ENCODE results near the gene RAVER2. TPM values are rescaled to one million over a fixed set of nuclear protein-coding genes. Genes with fewer than 3 reads are reported as not detected.

RAVER2 gene
- total and polyA plus RNA-seq, 10 of the 15 experiments (the other 5 are each of a cell fraction or from before 2014, with no cell fraction given): 0.09 to 0.59 (median 0.41) TPM; not detected in 2

DNA sequence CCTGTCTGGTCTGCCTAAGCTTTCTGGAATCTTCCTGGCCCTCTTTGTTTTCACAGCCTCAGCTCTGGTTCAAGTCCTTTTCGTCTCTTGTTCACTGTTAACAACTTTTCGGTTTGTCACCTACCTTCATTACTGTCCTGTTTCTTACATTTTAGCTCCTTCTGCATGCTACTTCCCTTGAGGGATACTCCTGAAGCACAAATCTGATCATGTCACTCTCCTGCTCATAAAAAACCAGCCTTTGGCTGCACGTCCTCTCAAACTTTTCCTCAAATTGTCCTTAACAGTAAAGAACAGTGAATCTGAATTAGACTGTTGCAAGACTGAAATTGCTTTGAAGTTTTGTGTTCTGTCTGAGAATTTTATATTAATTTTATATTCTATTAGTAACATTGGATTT lies 3.3 kb downstream of the RAVER2 start:
- ATAC-seq (no peak), FAIRE-seq (no peak), DNase-seq (ENCODE audit: low read depth, low spot score) (no peak)
- in situ Hi-C loops (cut with MboI): no loop called here
- ChIA-PET SMC1A (ENCODE audit: uncharacterized antibody, unreplicated experiment) (no interaction called here), CTCF (no interaction called here), POLR2A (no interaction called here), RAD21 (ENCODE audit: unreplicated experiment) (no interaction called here)
- no TSS peak for BruUV-seq (replicated peaks)
- TF ChIP-seq CEBPB (IDR thresholded peaks at IDR 0.05; ENCODE audit: borderline replicate concordance in 1 of 2, low read depth in 2 of 2, low read length in 2 of 2): no peak
- TF ChIP-seq ZNF274 (IDR thresholded peaks at IDR 0.05; ENCODE audit: insufficient read depth, insufficient read length): no peak
- no peak for TF ChIP-seq STAT3 (IDR thresholded peaks at IDR 0.05; ENCODE audit: low read depth, low read length)
- no peak for TF ChIP-seq ZNF217 (IDR thresholded peaks at IDR 0.05)
- TF ChIP-seq NRF1 (conservative IDR thresholded peaks at IDR 0.05; ENCODE audit: low read depth, low read length): no peak
- TF ChIP-seq SRF (IDR thresholded peaks at IDR 0.05; ENCODE audit: low read depth in 2 of 2, low read length in 2 of 2): no peak
- TF ChIP-seq, protein P1, sequence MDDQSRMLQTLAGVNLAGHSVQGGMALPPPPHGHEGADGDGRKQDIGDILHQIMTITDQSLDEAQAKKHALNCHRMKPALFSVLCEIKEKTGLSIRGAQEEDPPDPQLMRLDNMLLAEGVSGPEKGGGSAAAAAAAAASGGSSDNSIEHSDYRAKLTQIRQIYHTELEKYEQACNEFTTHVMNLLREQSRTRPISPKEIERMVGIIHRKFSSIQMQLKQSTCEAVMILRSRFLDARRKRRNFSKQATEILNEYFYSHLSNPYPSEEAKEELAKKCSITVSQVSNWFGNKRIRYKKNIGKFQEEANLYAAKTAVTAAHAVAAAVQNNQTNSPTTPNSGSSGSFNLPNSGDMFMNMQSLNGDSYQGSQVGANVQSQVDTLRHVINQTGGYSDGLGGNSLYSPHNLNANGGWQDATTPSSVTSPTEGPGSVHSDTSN (IDR thresholded peaks at IDR 0.05; ENCODE audit: insufficient replicate concordance, low read depth, low read length): no peak
- TF ChIP-seq SUPT20H (IDR thresholded peaks at IDR 0.05; ENCODE audit: borderline replicate concordance, control insufficient read depth, low read depth, low read length): no peak
- TF ChIP-seq, protein P2, sequence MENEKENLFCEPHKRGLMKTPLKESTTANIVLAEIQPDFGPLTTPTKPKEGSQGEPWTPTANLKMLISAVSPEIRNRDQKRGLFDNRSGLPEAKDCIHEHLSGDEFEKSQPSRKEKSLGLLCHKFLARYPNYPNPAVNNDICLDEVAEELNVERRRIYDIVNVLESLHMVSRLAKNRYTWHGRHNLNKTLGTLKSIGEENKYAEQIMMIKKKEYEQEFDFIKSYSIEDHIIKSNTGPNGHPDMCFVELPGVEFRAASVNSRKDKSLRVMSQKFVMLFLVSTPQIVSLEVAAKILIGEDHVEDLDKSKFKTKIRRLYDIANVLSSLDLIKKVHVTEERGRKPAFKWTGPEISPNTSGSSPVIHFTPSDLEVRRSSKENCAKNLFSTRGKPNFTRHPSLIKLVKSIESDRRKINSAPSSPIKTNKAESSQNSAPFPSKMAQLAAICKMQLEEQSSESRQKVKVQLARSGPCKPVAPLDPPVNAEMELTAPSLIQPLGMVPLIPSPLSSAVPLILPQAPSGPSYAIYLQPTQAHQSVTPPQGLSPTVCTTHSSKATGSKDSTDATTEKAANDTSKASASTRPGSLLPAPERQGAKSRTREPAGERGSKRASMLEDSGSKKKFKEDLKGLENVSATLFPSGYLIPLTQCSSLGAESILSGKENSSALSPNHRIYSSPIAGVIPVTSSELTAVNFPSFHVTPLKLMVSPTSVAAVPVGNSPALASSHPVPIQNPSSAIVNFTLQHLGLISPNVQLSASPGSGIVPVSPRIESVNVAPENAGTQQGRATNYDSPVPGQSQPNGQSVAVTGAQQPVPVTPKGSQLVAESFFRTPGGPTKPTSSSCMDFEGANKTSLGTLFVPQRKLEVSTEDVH (IDR thresholded peaks at IDR 0.05; ENCODE audit: low read depth, partially characterized antibody): no peak
- TF ChIP-seq GABPA (IDR thresholded peaks at IDR 0.05; ENCODE audit: low read depth): no peak
- TF ChIP-seq RAD51 (IDR thresholded peaks at IDR 0.05): no peak
- TF ChIP-seq SPI1 (IDR thresholded peaks at IDR 0.05; ENCODE audit: borderline replicate concordance, insufficient read depth, low read depth, low read length): no peak
- no peak for TF ChIP-seq PML (IDR thresholded peaks at IDR 0.05; ENCODE audit: low read length)
- Histone ChIP-seq H2AFZ (ENCODE audit: control insufficient read depth, low read depth, low read length) (no peak overlapping the region), H3K9me3 (replicated peaks; ENCODE audit: control insufficient read depth, insufficient read depth, low read length) (no peaks in the 10 kb centered on the region), H3K36me3 (ENCODE audit: control insufficient read depth in 2 of 2, insufficient read depth in 2 of 2, low read length in 1 of 2) (no peaks in the 10 kb centered on the region), H3K4me1 (ENCODE audit: control insufficient read depth, insufficient read depth, low read length) (no peaks in the 10 kb centered on the region), H3K4me3 (no peak overlapping the region), H3K4me2 (ENCODE audit: control insufficient read depth, insufficient read depth) (no peak overlapping the region), H3K9ac (ENCODE audit: control insufficient read depth, insufficient read depth, low read length) (no peak overlapping the region), H3K27me3 (replicated peaks in 1 of 2; ENCODE audit: control insufficient read depth in 2 of 2, insufficient read depth in 2 of 2, low read length in 1 of 2) (peaks cover 2 to 11% of the 10 kb centered on the region in 2 experiments; a peak in 3 of 4 replicates), H3K27ac (ENCODE audit: control insufficient read depth, insufficient read depth) (no peak overlapping the region), H3K79me2 (ENCODE audit: control insufficient read depth, insufficient read depth, low read length) (no peaks in the 10 kb centered on the region), H4K20me1 (ENCODE audit: control insufficient read depth, insufficient read depth) (no peaks in the 10 kb centered on the region)
- intact Hi-C loops (cut with micrococcal nuclease; ENCODE audit: unreplicated experiment): no loop called here
- 43% methylated on average over 3 of the region's 3 CpGs for WGBS (ENCODE audit: insufficient coverage, insufficient replicate concordance, low lambda C conversion rate, missing lambda C conversion rate)

Data from GM12878 (cell line).